Measurements from ENCODE around the gene ABCC9. TPM values are rescaled to one million over a fixed set of nuclear protein-coding genes. Genes with fewer than 3 reads are reported as not detected.

The ABCC9 gene
- total RNA-seq, result under 0.01 and 0.07 TPM in 2 replicates

GRCh38 chr12:21940549-21941505 is at the start of gene ABCC9:
Gene ABCC9, minus strand, starts transcription at chr12:21941426. Its CDS starts 4,752 bp downstream, at chr12:21936674.

GRCh38 chr12:21774358-21775132 is 166.7 kb downstream of the ABCC9 start, which contains the start of gene KCNJ8:
Gene KCNJ8, minus strand, starts transcription at chr12:21774706. Its CDS starts 1,090 bp downstream, at chr12:21773616.

Small RNA genes lying within 50 kb of the gene (small RNA-seq; reads per million reads assigned to genes)
- not detected for gene AC008250.2

Other genes starting within 250 kb of the ABCC9 start
- not detected in 2 replicates for gene KCNJ8, start 166.7 kb downstream of the ABCC9 start, total RNA-seq
- gene CMAS, start 104.8 kb upstream of the ABCC9 start, total RNA-seq, result 35.3 and 42.3 TPM in 2 replicates